ENCODE data around the gene KIF18B. TPM values are rescaled to one million over a fixed set of nuclear protein-coding genes. Genes with fewer than 3 reads are reported as not detected.

The KIF18B gene
- polyA plus RNA-seq, 3 donors = not detected

- Mint-ChIP-seq H3K4me3 (peak overlapping the region in 1 of 2 donors; percentile 57), H3K27me3 (ENCODE audit: low read depth in 3 of 3) (peaks cover 65 to 88% (median 69%) of the 10 kb centered on the region in 3 donors), H3K4me1 (no peaks in the 10 kb centered on the region), H3K27ac (no peak overlapping the region), H3K36me3 (no peaks in the 10 kb centered on the region), H3K9me3 (peaks cover 0 to 6% (median 0%) of the 10 kb centered on the region in 7 donors)
- Histone ChIP-seq H3K36me3 (replicated peaks in 1 of 2; ENCODE audit: control insufficient read depth in 1 of 2, insufficient read depth in 2 of 2, low read length in 2 of 2) (no peaks in the 10 kb centered on the region), H3K27me3 (ENCODE audit: control insufficient read depth in 2 of 2, insufficient read depth in 2 of 2, low read length in 2 of 2) (peaks cover 13 to 67% of the 10 kb centered on the region in 2 donors), H3K27ac (ENCODE audit: low read depth in 1 of 2, low read length in 2 of 2) (no peak overlapping the region), H3K79me2 (ENCODE audit: insufficient read depth, low read length) (no peaks in the 10 kb centered on the region), H3K9me3 (replicated peaks in 1 of 2; ENCODE audit: control insufficient read depth in 1 of 2, insufficient read depth in 1 of 2, low read length in 2 of 2) (peaks cover 0 to 7% of the 10 kb centered on the region in 2 donors), H3K9ac (ENCODE audit: insufficient read depth, low read length, poor library complexity, severe bottlenecking) (no peak overlapping the region), H3K4me1 (ENCODE audit: control insufficient read depth in 1 of 2, insufficient read depth in 2 of 2, low read length in 2 of 2) (no peaks in the 10 kb centered on the region), H3K4me2 (replicated peaks; ENCODE audit: extremely low read depth, low read length, poor library complexity, severe bottlenecking) (no peak overlapping the region), H3K4me3 (replicated peaks in 1 of 3; ENCODE audit: low read depth in 2 of 3, low read length in 3 of 3) (no peak overlapping the region), H2AFZ (ENCODE audit: insufficient read depth, low read depth, low read length, poor library complexity, severe bottlenecking) (no peak overlapping the region), H4K20me1 (ENCODE audit: insufficient read depth, low read length) (no peaks in the 10 kb centered on the region)
- no peak for TF ChIP-seq CTCF (IDR thresholded peaks at IDR 0.05)
- intact Hi-C loops (cut with micrococcal nuclease) = no loop called here
- DNase-seq = no peak
- no CpG with 5 or more reads among the region's 13 CpGs for WGBS (ENCODE audit: insufficient coverage)
Observed at GRCh38 chr17:44976206-44976605, 28.6 kb upstream of the KIF18B start.

GRCh38 chr17:44972953-44973352 is 25.4 kb upstream of the KIF18B start:
- Mint-ChIP-seq H3K4me3 (no peak overlapping the region), H3K27me3 (ENCODE audit: low read depth in 3 of 3) (peaks cover 78 to 88% (median 78%) of the 10 kb centered on the region in 3 donors), H3K27ac (no peak overlapping the region), H3K9me3 (peaks cover 2 to 27% (median 13%) of the 10 kb centered on the region in 7 donors), H3K36me3 (peaks cover 4 to 9% of the 10 kb centered on the region in 2 donors), H3K4me1 (peaks cover 20% of the 10 kb centered on the region)
- Histone ChIP-seq H3K79me2 (ENCODE audit: insufficient read depth, low read length) (no peaks in the 10 kb centered on the region), H3K9ac (ENCODE audit: insufficient read depth, low read length, poor library complexity, severe bottlenecking) (no peak overlapping the region), H3K27ac (ENCODE audit: low read depth in 1 of 2, low read length in 2 of 2) (no peak overlapping the region), H4K20me1 (ENCODE audit: insufficient read depth, low read length) (no peaks in the 10 kb centered on the region), H3K36me3 (replicated peaks in 1 of 2; ENCODE audit: control insufficient read depth in 1 of 2, insufficient read depth in 2 of 2, low read length in 2 of 2) (no peaks in the 10 kb centered on the region), H3K9me3 (replicated peaks in 1 of 2; ENCODE audit: control insufficient read depth in 1 of 2, insufficient read depth in 1 of 2, low read length in 2 of 2) (peaks cover 0 to 20% of the 10 kb centered on the region in 2 donors), H3K4me1 (ENCODE audit: control insufficient read depth in 1 of 2, insufficient read depth in 2 of 2, low read length in 2 of 2) (peaks cover 14 to 22% of the 10 kb centered on the region in 2 donors), H3K4me3 (replicated peaks in 1 of 3; ENCODE audit: low read depth in 2 of 3, low read length in 3 of 3) (no peak overlapping the region), H3K27me3 (ENCODE audit: control insufficient read depth in 2 of 2, insufficient read depth in 2 of 2, low read length in 2 of 2) (peaks cover 40 to 79% of the 10 kb centered on the region in 2 donors), H3K4me2 (replicated peaks; ENCODE audit: extremely low read depth, low read length, poor library complexity, severe bottlenecking) (no peak overlapping the region), H2AFZ (ENCODE audit: insufficient read depth, low read depth, low read length, poor library complexity, severe bottlenecking) (no peak overlapping the region)
- intact Hi-C loops (cut with micrococcal nuclease) = no loop called here
- 100% methylated on average over 1 of the region's 6 CpGs for WGBS (ENCODE audit: insufficient coverage)
- TF ChIP-seq CTCF (IDR thresholded peaks at IDR 0.05) = no peak
- no peak for DNase-seq
